Measurements from ENCODE around the gene RIC8A. TPM values are rescaled to one million over a fixed set of nuclear protein-coding genes. Genes with fewer than 3 reads are reported as not detected.
A peak's percentile ranks its signal among the peaks of the same experiment; 100 is the strongest.

Gene RIC8A
- total and polyA plus RNA-seq, 10 of the 15 experiments (the other 5 are each of a cell fraction or from before 2014, with no cell fraction given) = 10.4 to 157 (median 81.4) TPM

DNA sequence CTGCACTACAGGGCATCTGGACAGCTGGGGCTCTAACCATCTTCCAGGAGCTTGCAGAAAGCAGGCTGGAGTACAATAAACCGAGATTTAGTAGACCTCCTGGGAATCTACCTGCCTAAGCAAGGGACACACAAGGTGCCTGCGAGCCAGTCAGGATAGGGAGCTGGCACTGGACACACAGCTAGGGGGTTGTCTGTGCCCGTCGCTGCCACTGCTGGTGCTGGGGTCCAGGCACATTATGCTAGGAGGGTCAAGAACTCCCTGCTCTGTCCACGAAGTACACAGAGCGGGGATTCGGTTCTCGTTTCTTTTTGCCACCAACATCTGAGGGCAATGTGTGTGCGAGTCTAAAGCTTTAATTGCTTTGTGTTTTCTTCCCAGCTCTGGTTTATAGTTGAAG, 4.2 kb downstream of the RIC8A start (continued):
- TF ChIP-seq, protein P1, sequence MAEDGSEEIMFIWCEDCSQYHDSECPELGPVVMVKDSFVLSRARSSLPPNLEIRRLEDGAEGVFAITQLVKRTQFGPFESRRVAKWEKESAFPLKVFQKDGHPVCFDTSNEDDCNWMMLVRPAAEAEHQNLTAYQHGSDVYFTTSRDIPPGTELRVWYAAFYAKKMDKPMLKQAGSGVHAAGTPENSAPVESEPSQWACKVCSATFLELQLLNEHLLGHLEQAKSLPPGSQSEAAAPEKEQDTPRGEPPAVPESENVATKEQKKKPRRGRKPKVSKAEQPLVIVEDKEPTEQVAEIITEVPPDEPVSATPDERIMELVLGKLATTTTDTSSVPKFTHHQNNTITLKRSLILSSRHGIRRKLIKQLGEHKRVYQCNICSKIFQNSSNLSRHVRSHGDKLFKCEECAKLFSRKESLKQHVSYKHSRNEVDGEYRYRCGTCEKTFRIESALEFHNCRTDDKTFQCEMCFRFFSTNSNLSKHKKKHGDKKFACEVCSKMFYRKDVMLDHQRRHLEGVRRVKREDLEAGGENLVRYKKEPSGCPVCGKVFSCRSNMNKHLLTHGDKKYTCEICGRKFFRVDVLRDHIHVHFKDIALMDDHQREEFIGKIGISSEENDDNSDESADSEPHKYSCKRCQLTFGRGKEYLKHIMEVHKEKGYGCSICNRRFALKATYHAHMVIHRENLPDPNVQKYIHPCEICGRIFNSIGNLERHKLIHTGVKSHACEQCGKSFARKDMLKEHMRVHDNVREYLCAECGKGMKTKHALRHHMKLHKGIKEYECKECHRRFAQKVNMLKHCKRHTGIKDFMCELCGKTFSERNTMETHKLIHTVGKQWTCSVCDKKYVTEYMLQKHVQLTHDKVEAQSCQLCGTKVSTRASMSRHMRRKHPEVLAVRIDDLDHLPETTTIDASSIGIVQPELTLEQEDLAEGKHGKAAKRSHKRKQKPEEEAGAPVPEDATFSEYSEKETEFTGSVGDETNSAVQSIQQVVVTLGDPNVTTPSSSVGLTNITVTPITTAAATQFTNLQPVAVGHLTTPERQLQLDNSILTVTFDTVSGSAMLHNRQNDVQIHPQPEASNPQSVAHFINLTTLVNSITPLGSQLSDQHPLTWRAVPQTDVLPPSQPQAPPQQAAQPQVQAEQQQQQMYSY (CRISPR knock-in tag; IDR thresholded peaks at IDR 0.05) = no peak
- no peak for TF ChIP-seq PAX5 (IDR thresholded peaks at IDR 0.05; ENCODE audit: borderline replicate concordance, low read depth, low read length)
- TF ChIP-seq RB1 (IDR thresholded peaks at IDR 0.05; ENCODE audit: borderline replicate concordance) = no peak

DNA sequence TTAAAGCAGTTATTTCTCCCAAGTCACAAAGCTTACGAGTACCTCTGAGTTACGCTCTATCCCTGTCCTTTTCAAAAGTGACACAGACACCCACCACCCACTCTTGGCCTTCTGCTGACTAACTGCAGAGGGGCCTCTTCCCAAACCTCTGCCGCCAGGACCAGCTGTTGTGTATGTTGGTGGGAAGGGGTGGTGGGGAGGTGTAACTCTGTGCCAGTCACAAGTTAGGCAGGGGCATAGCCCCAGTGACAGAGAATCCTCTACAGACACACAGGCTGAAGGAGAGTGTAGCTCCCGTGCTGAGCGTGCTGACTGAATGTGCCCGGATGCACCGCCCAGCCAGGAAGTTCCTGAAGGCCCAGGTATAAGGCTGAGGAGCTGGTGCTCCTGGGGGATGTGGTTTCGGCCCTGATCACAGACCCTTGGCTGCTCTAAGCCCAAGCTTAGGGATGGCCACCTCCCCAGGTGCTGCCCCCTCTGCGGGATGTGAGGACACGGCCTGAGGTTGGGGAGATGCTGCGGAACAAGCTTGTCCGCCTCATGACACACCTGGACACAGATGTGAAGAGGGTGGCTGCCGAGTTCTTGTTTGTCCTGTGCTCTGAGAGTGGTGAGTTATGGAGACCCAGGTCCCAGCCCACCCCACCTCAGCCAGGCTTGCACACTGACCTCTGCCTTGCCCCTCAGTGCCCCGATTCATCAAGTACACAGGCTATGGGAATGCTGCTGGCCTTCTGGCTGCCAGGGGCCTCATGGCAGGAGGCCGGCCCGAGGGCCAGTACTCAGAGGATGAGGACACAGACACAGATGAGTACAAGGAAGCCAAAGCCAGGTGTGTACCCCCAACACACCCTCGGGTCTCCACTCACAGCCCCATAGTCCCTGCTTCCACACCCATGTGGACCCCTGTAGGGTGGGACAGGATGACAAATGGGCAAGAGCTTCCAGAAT, 4.9 kb downstream of the RIC8A start:
- in situ Hi-C loops (cut with MboI) = no loop called here
- no peak overlapping the region for H3K9ac ChIP-seq (ENCODE audit: control insufficient read depth, insufficient read depth, low read length)

More for the DNA sequence above, 4.9 kb downstream of the RIC8A start:
- POLR2A ChIA-PET = no interaction called here
- intact Hi-C loops (cut with micrococcal nuclease; ENCODE audit: unreplicated experiment) = no loop called here
- Histone ChIP-seq H3K27me3 (replicated peaks in 1 of 2; ENCODE audit: control insufficient read depth in 2 of 2, insufficient read depth in 2 of 2, low read length in 1 of 2) (no peaks in the 10 kb centered on the region), H3K36me3 (ENCODE audit: control insufficient read depth in 2 of 2, insufficient read depth in 2 of 2, low read length in 1 of 2) (peaks cover 24 to 39% of the 10 kb centered on the region in 2 experiments), H3K4me1 (ENCODE audit: control insufficient read depth, insufficient read depth, low read length) (peaks cover 15% of the 10 kb centered on the region), H4K20me1 (ENCODE audit: control insufficient read depth, insufficient read depth) (no peaks in the 10 kb centered on the region), H3K27ac (ENCODE audit: control insufficient read depth, insufficient read depth) (no peak overlapping the region), H3K79me2 (ENCODE audit: control insufficient read depth, insufficient read depth, low read length) (peaks cover 31% of the 10 kb centered on the region), H3K9me3 (replicated peaks; ENCODE audit: control insufficient read depth, insufficient read depth, low read length) (no peaks in the 10 kb centered on the region), H3K4me3 (no peak overlapping the region), H3K4me2 (ENCODE audit: control insufficient read depth, insufficient read depth) (no peak overlapping the region), H2AFZ (ENCODE audit: control insufficient read depth, low read depth, low read length) (no peak overlapping the region)
- SMC1A ChIA-PET (ENCODE audit: uncharacterized antibody, unreplicated experiment) = no interaction called here
- TF ChIP-seq POLR2A (IDR thresholded peaks at IDR 0.05; ENCODE audit: low read depth, low read length) = 0 out of 2 replicates have a peak, but pooled peaks have one; percentile 25
- TF ChIP-seq, protein P2, sequence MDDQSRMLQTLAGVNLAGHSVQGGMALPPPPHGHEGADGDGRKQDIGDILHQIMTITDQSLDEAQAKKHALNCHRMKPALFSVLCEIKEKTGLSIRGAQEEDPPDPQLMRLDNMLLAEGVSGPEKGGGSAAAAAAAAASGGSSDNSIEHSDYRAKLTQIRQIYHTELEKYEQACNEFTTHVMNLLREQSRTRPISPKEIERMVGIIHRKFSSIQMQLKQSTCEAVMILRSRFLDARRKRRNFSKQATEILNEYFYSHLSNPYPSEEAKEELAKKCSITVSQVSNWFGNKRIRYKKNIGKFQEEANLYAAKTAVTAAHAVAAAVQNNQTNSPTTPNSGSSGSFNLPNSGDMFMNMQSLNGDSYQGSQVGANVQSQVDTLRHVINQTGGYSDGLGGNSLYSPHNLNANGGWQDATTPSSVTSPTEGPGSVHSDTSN (IDR thresholded peaks at IDR 0.05; ENCODE audit: insufficient replicate concordance, low read depth, low read length) = no peak
- WGBS (ENCODE audit: insufficient coverage, insufficient replicate concordance, low lambda C conversion rate, missing lambda C conversion rate) = 96% methylated on average over 17 of the region's 17 CpGs
- no TSS peak for BruUV-seq (replicated peaks)
- no peak for ATAC-seq
- RAD21 ChIA-PET (ENCODE audit: unreplicated experiment) = interaction anchor here (0.9 kb wide), 1 partner anchor 23 kb away, joined by 3 read pairs; no protein-coding TSS in a partner anchor
- FAIRE-seq = no peak
- CTCF ChIA-PET = no interaction called here
- DNase-seq (ENCODE audit: low read depth, low spot score) = no peak
